ENCODE results near the gene IL12A.

Gene IL12A

GRCh38 chr3:160027541-160028195 is 39.0 kb downstream of the IL12A start:
- peak in 1 of 2 experiments; percentile 22 for DNase-seq (ENCODE audit: low read depth in 2 of 2)

GRCh38 chr3:160035757-160036156 is 47.1 kb downstream of the IL12A start:
- DNase-seq (ENCODE audit: low read depth in 2 of 2) = no peak

- no peak for DNase-seq (ENCODE audit: low read depth in 2 of 2)
These were observed 50.4 kb downstream of the IL12A start for GRCh38 chr3:160038862-160039562.

- DNase-seq (ENCODE audit: low read depth in 2 of 2) = no peak
These were observed 51.5 kb downstream of the IL12A start for GRCh38 chr3:160040181-160040580.

GRCh38 chr3:160041465-160041864 is 52.8 kb downstream of the IL12A start:
- no peak for DNase-seq (ENCODE audit: low read depth in 2 of 2)

GRCh38 chr3:160044121-160044520 is 55.5 kb downstream of the IL12A start:
- DNase-seq (ENCODE audit: low read depth in 2 of 2) = no peak

Measured in fibroblast of skin of left quadriceps (primary cell).